Urinary bladder (tissue), 4 donors: ENCODE results near the gene RDX. TPM values are rescaled to one million over a fixed set of nuclear protein-coding genes. Genes with fewer than 3 reads are reported as not detected.
"Not testable (repeated sequence)": the region's sequence is repeated elsewhere in the genome, so short reads cannot be mapped to it uniquely, and the experiment has no call there.

Experiments used
- DNase-seq: peaks from one replicate; pipeline ENCODE4 v3.0.0-alpha.2; 2015; ENCODE audit errors: extremely low spot score
- H3K27ac ChIP-seq: one replicate; pipeline ENCODE4 v1.5.1; 2013; ENCODE audit warnings: low read depth, mild to moderate bottlenecking, moderate library complexity
- H3K36me3 ChIP-seq: one replicate; pipeline ENCODE4 v1.6.1; 2013; ENCODE audit warnings: mild to moderate bottlenecking, moderate library complexity; ENCODE audit not compliant: insufficient read depth
- H3K4me1 ChIP-seq: one replicate; pipeline ENCODE4 v1.6.1; 2013; ENCODE audit warnings: mild to moderate bottlenecking, moderate library complexity; ENCODE audit not compliant: insufficient read depth
- H3K4me3 ChIP-seq: one replicate; pipeline ENCODE4 v1.5.1; 2013; ENCODE audit warnings: low read depth, low read length
- WGBS: extraction: QIAGEN DNeasy Blood & Tissue Kit; methylation state at CpG from one replicate; pipeline ENCODE4 v1.1.7; 2013; 5-methylcytosine and 5-hydroxymethylcytosine counted together
- polyA plus RNA-seq: library from polyadenylated mRNA; stranded (reverse); fragments of 200-250 nt; gene quantifications from one replicate; pipeline ENCODE4 v1.2.3, GENCODE V29; 2013
- total RNA-seq: library from RNA; depleted of rRNA; stranded (reverse); fragments of >200 nt; gene quantifications from one replicate; pipeline ENCODE4 v1.2.3, GENCODE V29; 2014
- donor health status: healthy with polysubstance abuse.
- donor health status: healthy.

The RDX gene
- total and polyA plus RNA-seq, 2 donors = 49.9 to 122 TPM

DNA sequence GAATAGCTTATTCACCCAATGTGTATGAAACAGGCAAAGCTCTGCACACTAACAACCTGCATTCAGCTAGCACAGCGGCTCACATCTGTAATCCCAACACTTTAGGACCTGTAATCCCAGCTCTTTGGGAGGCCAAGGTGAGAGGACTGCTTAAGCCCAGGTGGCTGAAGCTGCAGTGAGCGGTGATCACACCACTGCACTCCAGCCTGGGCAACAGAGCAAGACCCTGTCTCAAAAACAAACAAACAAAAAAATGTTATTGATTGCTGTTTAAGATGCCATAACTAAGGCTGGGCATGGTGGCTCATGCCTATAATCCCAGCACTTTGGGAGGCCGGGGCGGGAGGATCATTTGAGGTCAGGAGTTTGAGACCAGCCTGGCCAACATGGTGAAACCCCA is 15.8 kb downstream of the RDX start:
- H3K4me3 ChIP-seq, DNase-seq, H3K4me1 ChIP-seq, H3K27ac ChIP-seq, H3K36me3 ChIP-seq: not testable (repeated sequence)
- WGBS = 98% methylated on average over 4 of the region's 4 CpGs

DNA sequence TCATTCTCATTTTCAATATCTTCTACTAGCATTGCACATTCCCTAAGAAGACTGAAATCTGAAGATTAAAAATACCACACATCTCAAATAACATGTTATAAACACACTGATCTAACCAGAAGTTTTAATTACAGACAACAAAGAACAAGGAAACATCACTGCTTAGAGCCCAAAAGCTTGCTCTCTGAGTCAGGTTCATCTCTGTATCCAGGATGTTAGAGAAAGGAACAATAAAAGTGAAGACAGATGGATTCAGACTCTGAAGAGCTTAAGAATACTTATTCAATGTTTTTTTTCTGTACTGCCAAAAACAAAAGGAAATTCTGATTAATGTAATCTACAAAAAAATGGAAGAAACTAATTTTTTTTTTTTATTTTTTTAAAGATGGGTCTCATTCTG is 16.5 kb downstream of the RDX start:
- H3K27ac ChIP-seq = no peak overlapping the region
- H3K4me1 ChIP-seq = no peaks in the 10 kb centered on the region
- no peak overlapping the region for H3K4me3 ChIP-seq
- no peak for DNase-seq
- H3K36me3 ChIP-seq = no peaks in the 10 kb centered on the region

GRCh38 chr11:110272919-110273318 is 23.5 kb downstream of the RDX start:
- Histone ChIP-seq H3K4me1 (no peaks in the 10 kb centered on the region), H3K4me3 (no peak overlapping the region), H3K36me3 (peaks cover 4% of the 10 kb centered on the region), H3K27ac (no peak overlapping the region)
- no peak for DNase-seq
- WGBS = 88% methylated on average over 2 of the region's 2 CpGs

GRCh38 chr11:110269996-110270395 is 26.4 kb downstream of the RDX start:
- DNase-seq = no peak
- WGBS = 97% methylated on average over 7 of the region's 7 CpGs
- Histone ChIP-seq H3K4me3 (no peak overlapping the region), H3K36me3 (peaks cover 4% of the 10 kb centered on the region), H3K4me1 (no peaks in the 10 kb centered on the region), H3K27ac (no peak overlapping the region)

GRCh38 chr11:110268441-110268840 is 28.0 kb downstream of the RDX start:
- no peak for DNase-seq
- Histone ChIP-seq H3K4me3 (no peak overlapping the region), H3K36me3 (peaks cover 4% of the 10 kb centered on the region), H3K27ac (no peak overlapping the region), H3K4me1 (no peaks in the 10 kb centered on the region)
- 96% methylated on average over 1 of the region's 1 CpG for whole genome bisulfite sequencing

GRCh38 chr11:110262072-110262403 is 34.4 kb downstream of the RDX start:
- no peak for DNase-seq
- Histone ChIP-seq H3K27ac (no peak overlapping the region), H3K4me3 (no peak overlapping the region), H3K4me1 (no peaks in the 10 kb centered on the region), H3K36me3 (no peaks in the 10 kb centered on the region)
- WGBS = 95% methylated on average over 6 of the region's 6 CpGs

GRCh38 chr11:110261195-110262071 is 35.0 kb downstream of the RDX start:
- no peaks in the 10 kb centered on the region for H3K36me3 ChIP-seq
- no peak overlapping the region for H3K4me3 ChIP-seq
- H3K4me1 ChIP-seq = no peaks in the 10 kb centered on the region
- H3K27ac ChIP-seq = no peak overlapping the region
- 99% methylated on average over 2 of the region's 2 CpGs for WGBS
- DNase-seq = no peak

DNA sequence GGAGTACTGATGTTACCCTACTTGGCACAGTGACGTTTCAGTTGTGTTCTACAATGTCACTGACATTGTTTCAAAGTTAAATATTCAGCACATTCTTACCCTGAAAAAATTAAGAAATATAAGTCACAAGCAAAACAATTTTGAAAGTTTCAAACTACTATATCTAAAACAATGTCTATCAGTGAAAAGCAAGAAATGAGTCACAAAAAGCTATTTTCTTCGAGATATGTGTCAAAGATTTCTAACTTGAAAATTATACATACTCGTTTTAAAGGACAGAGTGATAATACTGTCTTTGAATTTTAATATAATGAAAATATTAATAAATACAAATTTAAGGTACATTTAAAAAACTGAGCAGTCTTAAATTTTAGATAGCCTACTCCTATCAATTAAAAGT is 42.9 kb downstream of the RDX start:
- no peaks in the 10 kb centered on the region for H3K36me3 ChIP-seq
- no peaks in the 10 kb centered on the region for H3K4me1 ChIP-seq
- DNase-seq = no peak
- H3K27ac ChIP-seq = no peak overlapping the region
- 82% methylated on average over 3 of the region's 3 CpGs for WGBS
- H3K4me3 ChIP-seq = no peak overlapping the region

DNA sequence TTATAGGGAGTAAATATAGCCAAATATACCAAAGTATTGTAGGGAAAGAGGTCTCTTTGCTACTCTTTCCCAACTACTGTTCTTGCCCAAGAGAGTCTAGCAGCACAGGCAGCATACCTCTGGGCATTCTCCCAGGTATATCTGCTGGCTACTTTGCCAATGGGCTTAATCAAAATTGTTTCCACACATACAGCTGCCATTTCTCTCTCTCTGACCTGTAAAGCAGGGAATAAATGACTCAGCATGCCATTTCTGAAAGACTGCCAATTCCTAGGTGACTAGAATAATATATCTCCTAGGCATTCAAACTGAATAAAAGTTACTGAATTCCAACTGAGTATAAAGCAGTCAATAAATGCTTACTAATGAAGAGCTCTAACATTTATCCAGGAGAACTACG is 44.6 kb downstream of the RDX start:
- DNase-seq = no peak
- Histone ChIP-seq H3K36me3 (no peaks in the 10 kb centered on the region), H3K27ac (no peak overlapping the region), H3K4me1 (no peaks in the 10 kb centered on the region), H3K4me3 (no peak overlapping the region)
- 51% methylated on average over 1 of the region's 1 CpG for WGBS

GRCh38 chr11:110250168-110250567 is 46.2 kb downstream of the RDX start:
- no peak overlapping the region for H3K4me3 ChIP-seq
- no peaks in the 10 kb centered on the region for H3K36me3 ChIP-seq
- H3K27ac ChIP-seq = no peak overlapping the region
- no peaks in the 10 kb centered on the region for H3K4me1 ChIP-seq
- DNase-seq = no peak
- WGBS = 80% methylated on average over 2 of the region's 2 CpGs

DNA sequence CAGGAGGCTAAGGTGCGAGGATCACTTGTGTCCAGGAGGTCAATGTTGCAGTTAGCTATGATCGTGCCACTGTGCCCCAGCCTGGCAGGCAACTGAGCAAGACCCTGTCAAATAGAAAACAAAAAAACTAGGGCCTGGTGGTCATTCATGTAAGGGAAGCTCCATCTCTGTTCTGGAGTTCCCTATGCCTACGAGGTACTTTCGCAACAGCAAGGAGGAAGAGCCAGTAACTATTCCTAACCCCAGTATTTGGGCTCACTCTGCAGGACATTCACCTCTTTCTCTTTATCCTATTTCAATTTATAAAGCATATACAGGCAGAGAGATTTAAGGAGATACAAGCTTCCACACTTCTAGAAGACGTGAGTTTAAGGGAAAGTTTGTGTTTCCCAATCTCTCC is 46.6 kb downstream of the RDX start:
- WGBS = 92% methylated on average over 5 of the region's 5 CpGs
- no peak for DNase-seq
- Histone ChIP-seq H3K4me1 (no peaks in the 10 kb centered on the region), H3K27ac (no peak overlapping the region), H3K4me3 (no peak overlapping the region), H3K36me3 (no peaks in the 10 kb centered on the region)

GRCh38 chr11:110249066-110249465 is 47.3 kb downstream of the RDX start:
- WGBS = 83% methylated on average over 1 of the region's 1 CpG
- H3K27ac ChIP-seq = no peak overlapping the region
- no peak overlapping the region for H3K4me3 ChIP-seq
- no peaks in the 10 kb centered on the region for H3K4me1 ChIP-seq
- DNase-seq = no peak
- H3K36me3 ChIP-seq = no peaks in the 10 kb centered on the region

DNA sequence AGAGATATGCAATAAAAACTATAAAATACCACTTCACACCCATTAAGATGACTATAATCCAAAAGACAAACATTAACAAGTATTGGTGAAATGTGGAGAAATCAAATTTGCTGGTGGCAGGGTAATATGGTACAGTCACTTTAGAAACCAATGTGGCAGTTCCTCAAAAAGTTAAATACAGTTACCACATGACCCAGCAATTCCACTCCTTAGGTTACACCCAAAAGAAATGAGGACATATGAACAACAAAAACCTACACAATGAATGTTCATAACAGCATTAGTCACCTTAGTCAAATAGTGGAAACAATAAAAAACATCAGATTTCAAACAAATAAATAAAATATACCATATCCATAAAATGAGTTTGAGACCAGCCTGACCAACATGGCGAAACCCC is 52.6 kb downstream of the RDX start:
- 100% methylated on average over 1 of the region's 1 CpG for WGBS
- Histone ChIP-seq H3K27ac (no peak overlapping the region), H3K4me3 (no peak overlapping the region), H3K36me3 (peaks cover 2% of the 10 kb centered on the region), H3K4me1 (no peaks in the 10 kb centered on the region)
- DNase-seq = no peak

- H3K36me3 ChIP-seq = peaks cover 2% of the 10 kb centered on the region
- DNase-seq = no peak
- H3K4me1 ChIP-seq = no peaks in the 10 kb centered on the region
- no peak overlapping the region for H3K27ac ChIP-seq
- no peak overlapping the region for H3K4me3 ChIP-seq
These were observed 53.7 kb downstream of the RDX start for GRCh38 chr11:110242746-110243145.

DNA sequence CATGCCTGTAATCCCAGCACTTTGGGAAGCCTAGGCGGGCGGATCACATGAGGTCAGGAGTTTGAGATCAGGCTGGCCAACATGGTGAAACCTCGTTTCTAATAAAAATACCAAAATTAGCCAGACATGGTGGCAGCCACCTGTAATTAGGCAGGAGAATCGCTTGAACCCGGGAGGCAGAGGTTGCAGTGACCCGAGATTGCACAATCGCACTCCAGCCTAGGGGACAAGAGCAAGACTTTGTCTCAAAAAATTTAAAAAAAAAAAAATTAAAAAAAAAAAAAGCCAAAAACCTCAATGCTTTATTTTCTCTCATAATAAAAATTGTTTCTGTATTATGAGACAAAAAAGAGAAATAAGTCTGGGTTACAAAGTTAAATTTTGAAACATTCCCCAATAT is 54.2 kb downstream of the RDX start:
- no peak overlapping the region for H3K27ac ChIP-seq
- H3K4me3 ChIP-seq = no peak overlapping the region
- DNase-seq = no peak
- peaks cover 2% of the 10 kb centered on the region for H3K36me3 ChIP-seq
- 94% methylated on average over 7 of the region's 7 CpGs for whole genome bisulfite sequencing
- no peaks in the 10 kb centered on the region for H3K4me1 ChIP-seq
